Stimulated activated CD4-positive, alpha-beta T cell treated with anti-CD3 and anti-CD28 coated beads, Interleukin-1b, Interleukin-23, amount 100 ng/mL, for 4 hours (primary cell): ENCODE measurements around the gene SOAT2.
A peak's percentile ranks its signal among the peaks of the same experiment; 100 is the strongest.

Experiments
- DNase-seq, 2 donors: peaks; one replicate each; pipeline ENCODE4 v3.0.0-alpha.2; 2020; ENCODE audit warnings: low read depth in 2 of 2

The SOAT2 gene

DNA sequence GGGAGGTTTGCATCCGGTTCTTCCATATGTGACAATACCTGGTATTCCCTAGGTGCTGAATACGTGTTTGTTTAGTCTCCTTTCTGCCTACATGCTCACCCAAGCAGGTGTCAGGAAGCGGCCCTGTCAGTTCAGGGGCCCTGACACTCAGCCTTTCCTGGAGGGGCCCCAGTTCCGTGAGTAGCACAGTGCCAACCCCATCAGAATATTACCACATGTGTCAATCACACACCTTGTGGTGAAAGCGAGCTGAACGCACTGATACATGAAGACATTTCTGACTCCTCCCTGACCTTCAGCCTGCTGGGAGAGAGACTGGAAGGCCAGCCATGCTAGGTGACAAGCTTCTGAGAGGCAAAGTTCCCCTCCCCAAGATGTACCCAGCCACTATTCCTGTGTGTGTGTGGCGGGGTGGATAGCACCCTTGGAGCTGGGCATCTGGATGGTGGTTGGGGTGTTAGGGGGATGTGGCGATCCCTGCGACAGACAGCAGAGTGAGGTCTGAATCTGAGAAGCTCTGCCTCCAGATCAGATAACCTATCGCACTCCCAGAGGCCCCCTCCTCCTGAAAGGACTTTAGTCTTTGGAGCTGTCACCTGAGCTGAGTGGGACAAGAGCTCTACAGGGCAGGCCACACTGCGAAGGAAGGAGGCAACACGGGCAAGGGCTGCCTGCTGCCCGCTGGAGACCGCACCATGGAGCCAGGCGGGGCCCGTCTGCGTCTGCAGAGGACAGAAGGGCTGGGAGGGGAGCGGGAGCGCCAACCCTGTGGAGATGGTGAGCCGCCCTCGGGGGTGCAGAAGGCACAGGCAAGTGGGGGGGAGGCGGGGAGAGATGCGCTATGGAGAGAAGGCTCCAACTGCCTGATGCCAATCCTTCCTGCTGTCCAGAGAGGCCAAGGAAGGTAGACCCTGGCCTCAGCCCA, at the start of gene SOAT2:
SOAT2 (plus strand) TSS at position 604 of the 925 bp plus-strand sequence; CDS start at position 696, 92 bp downstream.
- peak in 1 of 2 donors; percentile 26 for DNase-seq

GRCh38 chr12:53054112-53054878, 49.0 kb upstream of the SOAT2 start:
- peak; percentile 90 for DNase-seq

GRCh38 chr12:53055471-53056266, 47.6 kb upstream of the SOAT2 start:
- no peak for DNase-seq

GRCh38 chr12:53056296-53056695, 47.0 kb upstream of the SOAT2 start:
- DNase-seq: no peak

GRCh38 chr12:53056901-53057300, 46.4 kb upstream of the SOAT2 start:
- no peak for DNase-seq

DNA sequence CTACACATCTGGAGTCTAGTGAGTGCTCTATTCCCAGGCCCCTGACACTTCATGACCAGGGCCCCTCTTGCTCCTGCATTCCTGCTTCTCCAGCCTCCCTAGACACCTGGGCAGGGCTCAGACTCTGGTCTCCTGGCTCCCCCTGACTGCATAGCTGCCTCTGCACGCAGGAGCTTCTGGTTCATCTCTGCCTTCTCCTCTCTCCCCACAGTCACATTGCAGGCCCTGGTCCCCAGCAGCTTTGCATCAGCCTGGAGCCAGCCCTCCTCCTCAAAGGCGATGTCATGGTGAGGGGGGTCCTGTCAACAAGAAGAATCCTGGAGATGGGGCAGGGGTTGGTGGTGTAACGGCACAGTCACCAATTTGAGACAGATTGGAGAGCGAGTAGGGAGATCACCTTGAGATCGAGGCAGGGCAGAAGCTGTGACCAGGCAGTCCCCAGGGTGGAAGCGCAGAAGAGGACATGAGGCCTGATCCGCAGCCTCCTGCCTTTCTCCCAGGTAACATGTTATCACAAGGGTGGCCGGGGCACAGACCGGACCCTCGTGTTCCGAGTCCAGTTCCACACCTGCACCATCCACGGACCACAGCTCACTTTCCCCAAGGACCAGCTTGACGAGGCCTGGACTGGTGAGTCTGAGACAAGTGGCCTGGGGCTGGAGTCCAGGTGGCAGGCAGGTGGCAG, 45.3 kb upstream of the SOAT2 start:
- DNase-seq: no peak

DNA sequence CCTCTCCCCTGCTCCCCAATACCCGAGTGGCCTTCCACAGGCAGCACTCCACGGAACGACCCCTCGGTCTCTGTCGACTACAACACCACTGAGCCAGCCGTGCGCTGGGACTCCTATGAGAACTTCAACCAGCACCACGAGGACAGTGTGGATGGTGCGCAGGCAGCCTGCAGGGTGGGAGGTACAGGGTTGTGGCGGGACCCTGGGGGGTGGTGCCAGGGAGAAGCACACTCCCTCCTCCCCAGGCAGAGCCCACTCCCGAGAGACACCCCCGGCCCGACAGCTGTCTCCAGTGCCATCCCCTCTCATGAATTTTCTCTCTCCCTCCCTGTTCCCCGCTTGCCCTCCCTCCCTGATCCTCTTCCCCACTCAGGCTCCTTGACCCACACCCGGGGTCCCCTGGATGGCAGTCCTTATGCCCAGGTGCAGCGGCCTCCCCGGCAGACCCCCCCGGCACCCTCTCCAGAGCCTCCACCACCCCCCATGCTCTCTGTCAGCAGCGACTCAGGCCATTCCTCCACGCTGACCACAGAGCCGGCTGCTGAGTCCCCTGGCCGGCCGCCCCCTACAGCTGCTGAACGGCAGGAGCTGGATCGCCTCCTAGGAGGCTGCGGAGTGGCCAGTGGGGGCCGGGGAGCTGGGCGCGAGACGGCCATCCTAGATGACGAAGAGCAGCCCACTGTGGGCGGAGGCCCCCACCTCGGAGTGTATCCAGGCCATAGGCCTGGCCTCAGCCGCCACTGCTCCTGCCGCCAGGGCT, 44.4 kb upstream of the SOAT2 start:
- DNase-seq: no peak

GRCh38 chr12:53059434-53060063, 43.7 kb upstream of the SOAT2 start:
- DNase-seq: no peak

DNA sequence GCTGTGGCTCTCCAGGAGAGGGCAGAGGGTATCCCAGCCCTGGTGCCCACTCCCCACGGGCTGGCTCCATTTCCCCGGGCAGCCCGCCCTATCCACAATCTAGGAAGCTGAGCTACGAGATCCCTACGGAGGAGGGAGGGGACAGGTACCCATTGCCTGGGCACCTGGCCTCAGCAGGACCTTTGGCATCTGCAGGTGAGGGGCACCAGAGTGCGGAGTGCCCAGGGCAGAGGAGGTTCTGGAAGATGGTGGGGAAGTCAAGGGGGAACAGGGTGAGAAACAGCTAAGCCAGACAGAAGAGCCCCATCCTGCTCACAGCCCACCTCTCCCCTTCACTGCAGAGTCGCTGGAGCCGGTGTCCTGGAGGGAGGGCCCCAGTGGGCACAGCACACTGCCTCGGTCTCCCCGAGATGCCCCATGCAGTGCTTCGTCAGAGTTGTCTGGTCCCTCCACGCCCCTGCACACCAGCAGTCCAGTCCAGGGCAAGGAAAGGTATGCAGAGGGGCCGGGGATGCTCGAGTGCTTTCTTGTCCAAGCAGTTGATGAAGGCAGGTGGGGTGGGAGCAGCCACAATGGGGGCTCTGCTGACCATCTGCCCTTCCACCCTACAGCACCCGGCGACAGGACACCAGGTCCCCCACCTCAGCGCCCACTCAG, 43.1 kb upstream of the SOAT2 start:
- DNase-seq: no peak

GRCh38 chr12:53060721-53061276, 42.5 kb upstream of the SOAT2 start:
- DNase-seq: no peak

DNA sequence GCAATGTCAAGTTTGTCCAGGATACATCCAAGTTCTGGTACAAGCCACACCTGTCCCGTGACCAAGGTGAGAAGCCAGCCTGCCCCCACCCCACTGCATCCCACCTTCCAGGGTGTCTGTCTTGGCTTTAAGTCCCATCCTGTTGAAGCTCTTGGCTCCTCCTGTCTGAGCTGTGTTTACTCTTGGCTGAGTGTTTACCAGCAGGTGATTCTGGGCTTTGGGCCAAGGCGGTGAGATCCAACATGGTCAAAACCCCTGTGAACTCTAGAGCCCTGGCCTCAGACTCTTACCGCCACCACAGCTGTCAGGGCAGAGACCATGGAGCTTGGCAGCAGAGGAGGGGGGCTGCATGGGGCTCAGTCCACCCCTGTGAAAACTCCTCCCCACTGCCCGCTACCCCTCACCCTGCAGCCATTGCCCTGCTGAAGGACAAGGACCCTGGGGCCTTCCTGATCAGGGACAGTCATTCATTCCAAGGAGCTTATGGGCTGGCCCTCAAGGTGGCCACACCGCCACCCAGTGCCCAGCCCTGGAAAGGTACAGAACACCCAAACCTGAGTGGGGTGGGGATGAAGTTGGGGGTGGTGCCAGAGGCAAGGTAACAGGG, 41.8 kb upstream of the SOAT2 start:
- DNase-seq: no peak

DNA sequence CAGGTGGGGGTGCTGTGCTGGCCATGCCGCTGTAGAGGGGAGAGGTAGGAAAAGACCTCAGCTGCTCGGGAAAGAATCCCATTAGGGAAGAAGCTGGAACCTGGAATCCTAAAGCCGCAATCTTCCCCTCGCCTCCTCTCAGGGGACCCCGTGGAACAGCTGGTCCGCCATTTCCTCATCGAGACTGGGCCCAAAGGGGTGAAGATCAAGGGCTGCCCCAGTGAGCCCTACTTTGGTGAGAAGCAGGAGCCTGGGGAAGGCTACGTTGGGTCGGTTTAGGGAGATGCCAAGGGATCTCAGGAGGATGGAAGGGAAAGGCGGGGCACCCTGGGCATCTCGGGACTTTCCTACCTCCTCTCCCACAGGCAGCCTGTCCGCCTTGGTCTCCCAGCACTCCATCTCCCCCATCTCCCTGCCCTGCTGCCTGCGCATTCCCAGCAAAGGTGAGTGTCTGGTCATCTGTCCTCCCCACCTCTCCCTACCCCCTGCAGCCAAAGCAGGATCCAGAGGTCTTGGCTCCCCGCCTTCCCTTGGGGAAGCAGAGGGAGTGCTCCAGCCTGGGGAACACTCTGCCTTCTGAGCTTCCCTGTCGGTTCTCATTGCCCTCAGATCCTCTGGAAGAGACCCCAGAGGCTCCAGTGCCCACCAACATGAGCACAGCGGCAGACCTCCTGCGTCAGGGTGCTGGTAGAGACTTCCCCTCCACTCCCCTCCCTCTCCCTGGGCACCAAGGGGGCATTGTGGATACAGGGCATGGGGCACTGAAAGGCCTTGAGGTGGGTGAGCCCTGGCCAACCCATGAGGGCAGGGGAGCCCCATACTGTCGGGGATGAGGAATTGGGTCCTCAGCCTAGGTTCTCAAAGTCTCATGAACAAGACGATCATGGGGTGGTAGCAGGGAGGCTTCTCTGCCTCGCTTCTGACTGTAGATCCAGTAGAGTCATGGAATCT, 41.0 kb upstream of the SOAT2 start:
- DNase-seq: no peak

DNA sequence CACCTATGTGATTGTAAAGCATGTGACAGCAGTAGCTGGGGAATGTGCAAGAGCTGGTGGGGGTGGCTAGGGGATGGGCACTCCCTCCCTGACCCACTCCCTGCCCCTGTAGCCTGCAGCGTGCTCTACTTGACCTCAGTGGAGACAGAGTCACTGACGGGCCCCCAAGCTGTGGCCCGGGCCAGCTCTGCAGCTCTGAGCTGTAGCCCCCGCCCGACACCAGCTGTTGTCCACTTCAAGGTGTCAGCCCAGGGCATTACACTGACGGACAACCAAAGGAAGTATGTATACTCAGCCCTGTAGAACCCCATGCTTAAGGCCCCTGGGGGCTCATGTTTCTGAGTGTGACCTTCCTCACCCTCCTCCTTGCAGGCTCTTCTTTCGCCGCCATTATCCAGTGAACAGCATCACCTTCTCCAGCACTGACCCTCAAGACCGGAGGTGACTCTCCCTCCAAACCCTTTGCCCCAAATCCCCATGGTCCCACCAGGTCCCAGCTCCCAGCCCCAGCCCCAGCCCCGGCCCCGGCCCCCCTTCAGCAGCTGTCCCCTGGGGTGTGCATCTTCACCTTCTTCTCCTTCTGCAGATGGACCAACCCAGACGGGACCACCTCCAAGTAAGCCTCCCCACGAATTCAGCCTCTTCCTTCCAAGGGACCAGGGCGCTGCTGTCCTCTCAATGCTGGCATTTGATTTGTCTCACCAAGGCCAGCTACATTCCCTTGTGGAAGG, 40.1 kb upstream of the SOAT2 start:
- DNase-seq: no peak

GRCh38 chr12:53063708-53064612, 39.3 kb upstream of the SOAT2 start:
- no peak for DNase-seq

GRCh38 chr12:53064613-53065436, 38.5 kb upstream of the SOAT2 start:
- DNase-seq: no peak
